ENCODE data around the gene LY9. TPM values are rescaled to one million over a fixed set of nuclear protein-coding genes. Genes with fewer than 3 reads are reported as not detected.

Gene LY9
- total and polyA plus RNA-seq, 2 of the 13 experiments (the other 11 are each of a cell fraction or from before 2014, with no cell fraction given): not detected

DNA sequence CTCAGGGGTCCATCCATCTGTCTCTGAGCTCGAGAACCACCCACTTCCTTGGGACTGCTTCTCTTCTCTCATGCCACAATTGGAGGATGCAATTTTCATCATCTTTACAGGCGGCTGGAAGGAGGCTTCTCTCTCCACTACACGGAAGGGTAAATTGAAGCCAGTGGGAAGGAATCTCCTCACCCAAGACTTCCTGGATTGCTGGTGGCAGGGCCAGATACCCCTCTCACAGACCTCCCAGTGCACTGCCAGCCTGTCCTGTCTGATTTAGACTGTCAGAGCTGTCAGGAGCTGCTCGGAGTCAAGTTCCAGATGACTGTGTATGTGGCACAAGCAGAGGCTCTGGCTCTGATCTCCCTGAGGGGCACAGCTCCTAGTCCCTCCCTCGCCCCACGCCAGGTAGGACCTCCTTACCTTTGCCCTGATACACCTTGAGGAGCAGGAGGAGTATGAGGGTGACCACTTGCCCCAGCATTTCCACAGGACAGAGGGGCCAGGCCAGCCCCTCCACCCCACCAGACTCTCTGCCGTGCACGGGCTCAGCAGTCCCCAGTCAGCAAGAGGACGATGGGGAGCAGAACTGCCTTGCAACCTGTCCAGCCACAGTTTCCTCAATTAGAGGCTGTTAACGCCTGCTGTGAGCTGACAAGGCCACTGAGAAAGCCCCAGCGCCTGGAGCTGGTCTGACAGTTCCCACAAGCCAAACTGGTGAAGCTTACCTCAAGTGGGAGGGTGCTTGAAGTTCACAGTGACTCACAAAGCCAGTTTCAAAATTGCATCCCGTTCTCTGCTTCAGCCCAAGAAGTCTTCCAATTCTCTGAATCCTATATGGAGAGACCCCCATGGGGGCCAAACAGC is 66.5 kb downstream of the LY9 start, which contains the start of gene CD244:
Gene CD244, minus strand, starts transcription at position 685 of the 858 bp plus-strand sequence. Its CDS starts 210 bp downstream, at position 475.
- intact Hi-C loops (cut with micrococcal nuclease; ENCODE audit: unreplicated experiment): no loop called here

More for the DNA sequence above, 66.5 kb downstream of the LY9 start, which contains the start of gene CD244:
- in situ Hi-C loops (cut with HindIII; ENCODE audit: extremely low pct_ligation_motif_present, low pct_unique_long_range_greater_than_20kb): no loop called here
- Histone ChIP-seq H3K9me3 (ENCODE audit: low read length) (no peaks in the 10 kb centered on the region), H3K4me2 (ENCODE audit: low read depth, low read length) (peak within 1 kb of the TSS; percentile 39), H3K27ac (ENCODE audit: extremely low read length, insufficient read depth, low read length) (no peak within 1 kb of the TSS), H3K4me3 (replicated peaks in 1 of 3; ENCODE audit: insufficient read depth in 1 of 3, low read depth in 2 of 3, low read length in 3 of 3) (peak within 1 kb of the TSS in 1 of 3 experiments; percentile 12; a peak in 1 of 6 replicates), H2AFZ (ENCODE audit: low read length) (no peak within 1 kb of the TSS), H4K20me1 (ENCODE audit: insufficient read depth, low read length) (no peaks in the 10 kb centered on the region), H3K36me3 (replicated peaks in 1 of 2; ENCODE audit: control insufficient read depth in 1 of 2, insufficient read depth in 2 of 2, low read length in 2 of 2) (no peaks in the 10 kb centered on the region), H3K4me1 (ENCODE audit: insufficient read depth, low read length) (peaks cover 34% of the 10 kb centered on the region), H3K9ac (ENCODE audit: insufficient read depth, low read depth, low read length) (no peak within 1 kb of the TSS), H3K79me2 (ENCODE audit: insufficient read depth, low read length) (no peaks in the 10 kb centered on the region), H3K27me3 (ENCODE audit: control insufficient read depth in 1 of 2, insufficient read depth in 2 of 2, low read length in 2 of 2) (no peaks in the 10 kb centered on the region)
- CTCF ChIA-PET (ENCODE audit: low intra/inter-chr PET ratio, low total read pairs): no interaction called here
- no peak for DNase-seq (ENCODE audit: low spot score)
- no peak for TF ChIP-seq PHF20 (CRISPR knock-in tag; IDR thresholded peaks at IDR 0.05)
- TF ChIP-seq, protein P1, sequence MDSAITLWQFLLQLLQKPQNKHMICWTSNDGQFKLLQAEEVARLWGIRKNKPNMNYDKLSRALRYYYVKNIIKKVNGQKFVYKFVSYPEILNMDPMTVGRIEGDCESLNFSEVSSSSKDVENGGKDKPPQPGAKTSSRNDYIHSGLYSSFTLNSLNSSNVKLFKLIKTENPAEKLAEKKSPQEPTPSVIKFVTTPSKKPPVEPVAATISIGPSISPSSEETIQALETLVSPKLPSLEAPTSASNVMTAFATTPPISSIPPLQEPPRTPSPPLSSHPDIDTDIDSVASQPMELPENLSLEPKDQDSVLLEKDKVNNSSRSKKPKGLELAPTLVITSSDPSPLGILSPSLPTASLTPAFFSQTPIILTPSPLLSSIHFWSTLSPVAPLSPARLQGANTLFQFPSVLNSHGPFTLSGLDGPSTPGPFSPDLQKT (CRISPR knock-in tag; IDR thresholded peaks at IDR 0.05; ENCODE audit: borderline replicate concordance): no peak
- no peak for TF ChIP-seq SP5 (CRISPR knock-in tag; IDR thresholded peaks at IDR 0.05; ENCODE audit: borderline replicate concordance, low read depth)
- no peak for TF ChIP-seq RBAK (CRISPR knock-in tag; IDR thresholded peaks at IDR 0.05)
- TF ChIP-seq ZNF335 (CRISPR knock-in tag; IDR thresholded peaks at IDR 0.05): no peak
- no peak for TF ChIP-seq ZNF841 (CRISPR knock-in tag; IDR thresholded peaks at IDR 0.05; ENCODE audit: borderline replicate concordance)
- TF ChIP-seq, protein P2, sequence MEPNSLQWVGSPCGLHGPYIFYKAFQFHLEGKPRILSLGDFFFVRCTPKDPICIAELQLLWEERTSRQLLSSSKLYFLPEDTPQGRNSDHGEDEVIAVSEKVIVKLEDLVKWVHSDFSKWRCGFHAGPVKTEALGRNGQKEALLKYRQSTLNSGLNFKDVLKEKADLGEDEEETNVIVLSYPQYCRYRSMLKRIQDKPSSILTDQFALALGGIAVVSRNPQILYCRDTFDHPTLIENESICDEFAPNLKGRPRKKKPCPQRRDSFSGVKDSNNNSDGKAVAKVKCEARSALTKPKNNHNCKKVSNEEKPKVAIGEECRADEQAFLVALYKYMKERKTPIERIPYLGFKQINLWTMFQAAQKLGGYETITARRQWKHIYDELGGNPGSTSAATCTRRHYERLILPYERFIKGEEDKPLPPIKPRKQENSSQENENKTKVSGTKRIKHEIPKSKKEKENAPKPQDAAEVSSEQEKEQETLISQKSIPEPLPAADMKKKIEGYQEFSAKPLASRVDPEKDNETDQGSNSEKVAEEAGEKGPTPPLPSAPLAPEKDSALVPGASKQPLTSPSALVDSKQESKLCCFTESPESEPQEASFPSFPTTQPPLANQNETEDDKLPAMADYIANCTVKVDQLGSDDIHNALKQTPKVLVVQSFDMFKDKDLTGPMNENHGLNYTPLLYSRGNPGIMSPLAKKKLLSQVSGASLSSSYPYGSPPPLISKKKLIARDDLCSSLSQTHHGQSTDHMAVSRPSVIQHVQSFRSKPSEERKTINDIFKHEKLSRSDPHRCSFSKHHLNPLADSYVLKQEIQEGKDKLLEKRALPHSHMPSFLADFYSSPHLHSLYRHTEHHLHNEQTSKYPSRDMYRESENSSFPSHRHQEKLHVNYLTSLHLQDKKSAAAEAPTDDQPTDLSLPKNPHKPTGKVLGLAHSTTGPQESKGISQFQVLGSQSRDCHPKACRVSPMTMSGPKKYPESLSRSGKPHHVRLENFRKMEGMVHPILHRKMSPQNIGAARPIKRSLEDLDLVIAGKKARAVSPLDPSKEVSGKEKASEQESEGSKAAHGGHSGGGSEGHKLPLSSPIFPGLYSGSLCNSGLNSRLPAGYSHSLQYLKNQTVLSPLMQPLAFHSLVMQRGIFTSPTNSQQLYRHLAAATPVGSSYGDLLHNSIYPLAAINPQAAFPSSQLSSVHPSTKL (CRISPR knock-in tag; IDR thresholded peaks at IDR 0.05): no peak
- TF ChIP-seq CEBPG (CRISPR knock-in tag; IDR thresholded peaks at IDR 0.05): no peak
- no peak for TF ChIP-seq BORCS8-MEF2B (CRISPR knock-in tag; IDR thresholded peaks at IDR 0.05)
- TF ChIP-seq, protein P3, sequence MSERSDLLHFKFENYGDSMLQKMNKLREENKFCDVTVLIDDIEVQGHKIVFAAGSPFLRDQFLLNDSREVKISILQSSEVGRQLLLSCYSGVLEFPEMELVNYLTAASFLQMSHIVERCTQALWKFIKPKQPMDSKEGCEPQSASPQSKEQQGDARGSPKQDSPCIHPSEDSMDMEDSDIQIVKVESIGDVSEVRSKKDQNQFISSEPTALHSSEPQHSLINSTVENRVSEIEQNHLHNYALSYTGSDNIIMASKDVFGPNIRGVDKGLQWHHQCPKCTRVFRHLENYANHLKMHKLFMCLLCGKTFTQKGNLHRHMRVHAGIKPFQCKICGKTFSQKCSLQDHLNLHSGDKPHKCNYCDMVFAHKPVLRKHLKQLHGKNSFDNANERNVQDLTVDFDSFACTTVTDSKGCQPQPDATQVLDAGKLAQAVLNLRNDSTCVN (CRISPR knock-in tag; IDR thresholded peaks at IDR 0.05; ENCODE audit: borderline replicate concordance): no peak
- TF ChIP-seq TCF7 (IDR thresholded peaks at IDR 0.05; ENCODE audit: low read depth): no peak
- TF ChIP-seq, protein P4, sequence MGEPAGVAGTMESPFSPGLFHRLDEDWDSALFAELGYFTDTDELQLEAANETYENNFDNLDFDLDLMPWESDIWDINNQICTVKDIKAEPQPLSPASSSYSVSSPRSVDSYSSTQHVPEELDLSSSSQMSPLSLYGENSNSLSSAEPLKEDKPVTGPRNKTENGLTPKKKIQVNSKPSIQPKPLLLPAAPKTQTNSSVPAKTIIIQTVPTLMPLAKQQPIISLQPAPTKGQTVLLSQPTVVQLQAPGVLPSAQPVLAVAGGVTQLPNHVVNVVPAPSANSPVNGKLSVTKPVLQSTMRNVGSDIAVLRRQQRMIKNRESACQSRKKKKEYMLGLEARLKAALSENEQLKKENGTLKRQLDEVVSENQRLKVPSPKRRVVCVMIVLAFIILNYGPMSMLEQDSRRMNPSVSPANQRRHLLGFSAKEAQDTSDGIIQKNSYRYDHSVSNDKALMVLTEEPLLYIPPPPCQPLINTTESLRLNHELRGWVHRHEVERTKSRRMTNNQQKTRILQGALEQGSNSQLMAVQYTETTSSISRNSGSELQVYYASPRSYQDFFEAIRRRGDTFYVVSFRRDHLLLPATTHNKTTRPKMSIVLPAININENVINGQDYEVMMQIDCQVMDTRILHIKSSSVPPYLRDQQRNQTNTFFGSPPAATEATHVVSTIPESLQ (CRISPR knock-in tag; conservative IDR thresholded peaks at IDR 0.05): no peak
- no peak for TF ChIP-seq FOXP1 (IDR thresholded peaks at IDR 0.05)
- no peak for TF ChIP-seq FOXP1 (CRISPR knock-in tag; IDR thresholded peaks at IDR 0.05)
- FAIRE-seq: no peak
- ATAC-seq: peak; percentile 43
- no TSS peak for BruUV-seq (replicated peaks)
- POLR2A ChIA-PET: no interaction called here
- 12% methylated on average over 8 of the region's 12 CpGs for WGBS (ENCODE audit: low lambda C conversion rate)

Measured in HepG2 (cell line).